Forelimb muscle (tissue), 1 donor: ENCODE measurements around the gene CRKL. TPM values are rescaled to one million over a fixed set of nuclear protein-coding genes. Genes with fewer than 3 reads are reported as not detected.
"Not testable (repeated sequence)": the region's sequence is repeated elsewhere in the genome, so short reads cannot be mapped to it uniquely, and the experiment has no call there.

Experiments used
- DNase-seq: peaks from one replicate; pipeline ENCODE4 v3.0.0-alpha.2; 2013; ENCODE audit warnings: low read depth
- polyA plus RNA-seq: library from polyadenylated mRNA; unstranded; fragments of 120-200 nt; gene quantifications from one replicate; pipeline ENCODE4 v1.2.1, GENCODE V29; 2013; ENCODE audit not compliant: insufficient read length

Gene CRKL
- polyA plus RNA-seq, 1 donor, result 41.5 TPM

DNA sequence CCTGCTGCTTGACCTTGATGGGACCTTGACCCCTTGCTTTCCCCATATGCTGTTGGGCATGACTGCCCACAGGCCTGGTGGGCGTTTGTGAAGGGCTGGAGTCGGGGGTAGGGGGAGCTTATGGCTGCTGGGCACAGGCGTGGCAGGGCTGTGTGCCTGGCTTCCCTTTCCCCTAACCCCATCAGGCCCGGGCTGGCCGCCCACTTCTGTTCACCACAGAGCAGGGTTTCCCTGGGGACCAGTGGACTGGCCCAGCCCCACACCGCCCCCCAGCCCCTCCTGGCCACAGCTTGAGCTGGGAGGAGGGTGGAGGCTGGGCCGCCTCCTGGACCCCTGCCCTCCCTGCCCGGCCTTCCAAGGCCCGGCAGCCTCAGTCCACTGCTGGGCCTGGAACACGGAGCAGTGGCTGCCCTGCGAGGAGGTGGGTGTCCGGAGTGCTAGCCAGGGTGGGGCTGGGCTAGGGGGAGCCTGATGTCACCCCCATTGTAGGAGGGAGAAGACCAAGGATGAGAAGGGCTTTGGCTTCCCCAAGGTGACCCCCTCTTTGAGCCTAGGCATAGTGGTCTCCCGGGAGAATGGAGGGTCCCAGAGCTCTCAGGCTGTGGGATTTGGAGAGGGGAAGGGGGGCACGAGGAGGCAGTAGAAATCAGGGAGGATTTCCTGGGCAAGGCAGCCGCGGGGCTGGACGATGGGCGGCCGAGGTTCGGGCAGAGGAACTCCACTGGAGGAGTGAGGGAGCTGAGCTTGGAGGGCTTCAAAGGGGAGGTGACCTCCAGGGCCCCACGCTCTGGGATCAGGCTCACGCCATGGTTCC is 49.9 kb downstream of the CRKL start, which contains the start of gene AIFM3:
AIFM3 (plus strand) TSS at position 373 of the 814 bp plus-strand sequence. CDS start 690 bp downstream, outside the sequence.
- DNase-seq, result no peak

DNA sequence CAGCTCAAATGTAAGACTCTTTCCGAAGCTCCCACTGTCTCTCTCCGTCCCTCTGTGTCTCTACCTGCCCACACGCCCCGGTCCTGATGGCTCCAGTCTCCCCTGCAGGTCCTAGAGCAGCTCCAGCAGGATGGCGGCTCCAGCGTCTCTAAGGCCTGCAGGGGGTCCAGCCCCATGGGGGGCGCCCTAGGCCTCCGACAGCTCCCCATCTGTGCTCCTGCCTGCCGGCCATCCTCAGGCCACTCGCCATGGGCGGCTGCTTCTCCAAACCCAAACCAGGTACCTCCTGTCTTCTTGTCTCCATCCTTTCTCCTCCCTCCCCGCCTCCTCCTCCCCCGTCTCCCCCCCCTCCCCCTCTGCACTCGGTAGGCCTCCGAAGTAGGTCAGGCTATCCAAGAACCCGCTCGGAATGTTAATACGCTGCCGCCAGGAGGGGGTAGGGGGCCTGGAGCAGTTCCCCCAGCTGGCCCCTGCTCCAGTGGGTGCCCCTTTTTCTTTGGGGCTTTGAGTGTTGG is 50.5 kb downstream of the CRKL start:
- no peak for DNase-seq

DNA sequence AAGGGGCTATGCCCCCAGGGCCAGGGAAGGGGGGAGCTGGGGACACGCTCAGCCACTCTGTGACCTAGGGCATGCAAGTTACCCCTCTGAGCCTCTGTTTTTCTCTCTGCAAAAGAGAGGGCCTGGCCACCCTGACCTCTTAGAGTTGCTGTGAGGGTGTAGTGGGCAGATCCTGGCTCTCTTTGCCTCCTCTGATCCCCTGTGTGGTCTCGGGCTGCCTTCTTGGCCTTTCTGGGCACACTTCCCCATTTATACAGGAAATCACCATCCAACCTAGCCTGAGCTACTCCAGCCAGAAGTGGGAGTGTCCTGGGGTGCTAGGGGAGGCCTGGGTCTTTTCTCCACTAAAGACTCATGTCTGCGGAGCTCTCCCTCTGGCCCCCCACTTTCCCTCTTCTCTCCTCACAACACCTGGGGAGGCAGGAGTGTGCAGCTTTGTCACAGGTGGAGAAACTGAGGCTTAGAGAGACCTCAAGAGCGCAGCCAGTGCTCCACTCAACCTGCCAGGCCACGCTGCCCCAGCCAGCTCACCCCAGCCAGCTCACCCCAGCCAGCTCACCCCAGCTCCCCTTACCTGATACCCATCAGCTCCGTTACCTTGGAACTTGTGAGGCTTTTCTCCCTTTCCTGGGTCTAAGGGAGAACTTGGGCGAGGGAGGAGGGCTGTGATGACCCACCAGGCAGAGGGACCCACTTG is 51.2 kb downstream of the CRKL start:
- DNase-seq, result no peak

DNA sequence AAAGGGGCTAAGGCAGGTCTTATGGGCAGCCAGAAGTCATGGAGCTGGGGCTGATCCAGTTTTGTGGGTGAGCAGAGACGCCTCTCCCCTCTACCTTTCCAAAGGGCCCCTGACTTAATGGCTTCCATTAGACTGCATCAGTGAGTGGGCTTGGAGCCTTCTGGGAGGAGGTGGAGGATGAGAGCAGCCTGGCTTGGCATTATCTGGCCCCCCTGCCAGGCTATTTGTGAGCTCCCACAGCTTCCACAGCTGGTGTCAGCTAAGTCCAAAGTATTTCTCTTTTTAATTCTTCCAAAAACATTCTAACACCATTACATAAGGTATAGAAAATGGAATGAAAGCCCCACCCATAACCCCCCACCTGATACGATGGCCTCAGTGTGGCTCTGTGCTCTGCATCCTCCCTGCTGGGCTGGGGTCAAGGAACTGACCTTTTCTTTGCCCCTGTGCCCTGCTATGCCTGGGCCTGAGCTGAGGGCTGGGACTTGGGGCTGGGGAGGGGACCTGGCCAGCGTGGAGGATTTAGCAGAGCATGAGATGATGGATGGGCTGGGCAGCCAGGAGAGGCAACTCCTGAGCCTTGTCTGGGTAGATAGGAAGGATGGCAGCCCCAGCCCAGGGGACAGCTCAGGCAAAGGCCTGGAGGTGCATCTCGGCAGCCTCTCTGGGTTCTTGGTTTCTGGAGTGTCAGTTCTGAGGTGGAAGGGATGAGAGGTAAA is 53.9 kb downstream of the CRKL start:
- DNase-seq, result no peak

DNA sequence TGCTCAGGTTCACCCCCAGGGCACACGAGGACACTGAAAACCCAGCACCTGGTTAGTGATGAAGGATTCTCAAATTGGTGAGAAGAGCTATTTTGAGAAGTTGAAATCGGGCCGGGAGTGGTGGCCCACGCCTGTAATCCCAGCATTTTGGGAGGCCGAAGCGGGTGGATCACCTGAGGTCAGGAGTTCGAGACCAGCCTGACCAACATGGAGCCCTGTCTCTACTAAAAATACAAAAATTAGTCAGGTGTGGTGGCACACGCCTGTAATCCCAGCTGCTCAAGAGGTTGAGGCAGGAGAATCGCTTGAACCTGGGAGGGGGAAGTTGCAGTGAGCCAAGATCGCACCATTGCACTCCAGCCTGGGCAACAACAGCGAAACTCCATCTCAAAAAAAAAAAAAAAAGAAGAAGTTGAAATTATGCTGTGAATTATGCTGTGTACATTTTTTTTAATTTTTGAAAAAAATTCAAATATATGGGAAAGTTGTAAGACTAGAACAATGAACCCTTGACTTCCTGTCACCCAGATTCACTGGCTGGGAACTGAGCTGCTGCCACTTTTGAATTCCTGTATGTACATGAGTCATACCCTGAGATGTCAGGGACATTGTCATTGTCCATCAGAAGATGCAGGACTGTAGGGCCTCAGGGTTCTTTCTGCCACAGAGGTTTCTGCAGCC is 54.9 kb downstream of the CRKL start:
- not testable (repeated sequence) for DNase-seq

DNA sequence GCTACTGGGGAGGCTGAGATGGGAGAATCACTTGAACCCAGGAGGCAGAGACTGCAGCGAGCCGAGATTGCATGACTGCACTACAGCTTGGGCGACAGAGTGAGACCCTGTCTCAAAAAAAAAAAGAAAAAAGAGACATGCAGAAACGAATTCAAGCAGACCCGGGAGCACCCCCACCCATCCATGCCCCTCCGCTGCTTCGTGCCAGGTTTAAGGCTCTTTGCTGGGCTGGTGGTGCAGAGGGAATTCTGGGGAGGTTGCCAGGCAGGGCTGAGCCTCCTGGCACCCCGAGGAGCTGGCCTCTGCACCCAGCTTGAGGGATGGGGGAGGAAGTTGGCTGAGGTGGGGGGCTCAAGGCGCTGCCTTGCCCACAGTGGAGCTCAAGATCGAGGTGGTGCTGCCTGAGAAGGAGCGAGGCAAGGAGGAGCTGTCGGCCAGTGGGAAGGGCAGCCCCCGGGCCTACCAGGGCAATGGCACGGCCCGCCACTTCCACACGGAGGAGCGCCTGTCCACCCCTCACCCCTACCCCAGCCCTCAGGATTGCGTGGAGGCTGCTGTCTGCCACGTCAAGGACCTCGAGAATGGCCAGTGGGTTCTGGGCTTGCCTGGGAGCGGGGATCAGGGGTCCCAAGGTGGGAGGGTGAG is 55.8 kb downstream of the CRKL start:
- DNase-seq, result no peak

DNA sequence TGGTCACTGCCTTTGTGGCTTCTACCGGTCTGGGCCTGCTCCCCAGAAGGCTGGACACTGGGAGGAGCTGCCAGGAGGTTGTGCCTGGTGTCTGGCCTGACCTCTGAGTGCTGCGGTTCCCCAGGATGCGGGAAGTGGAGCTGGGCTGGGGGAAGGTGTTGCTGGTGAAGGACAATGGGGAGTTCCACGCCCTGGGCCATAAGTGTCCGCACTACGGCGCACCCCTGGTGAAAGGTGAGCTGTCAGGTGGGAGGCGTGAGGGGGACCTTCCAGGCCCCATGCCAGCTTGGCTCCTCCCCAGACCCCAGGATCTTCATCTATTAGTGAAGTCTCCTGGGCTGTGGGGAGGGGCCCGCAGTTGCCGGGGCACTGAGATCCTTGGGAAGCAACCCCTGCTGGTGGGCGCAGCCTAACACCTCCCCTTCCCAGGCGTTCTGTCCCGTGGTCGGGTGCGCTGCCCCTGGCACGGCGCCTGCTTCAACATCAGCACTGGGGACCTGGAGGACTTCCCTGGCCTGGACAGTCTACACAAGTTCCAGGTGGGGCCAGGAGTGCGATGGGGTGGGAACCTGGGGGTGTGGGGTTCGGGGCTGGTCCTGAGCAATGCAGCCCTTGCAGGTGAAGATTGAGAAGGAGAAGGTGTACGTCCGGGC is 56.6 kb downstream of the CRKL start:
- DNase-seq, result no peak

DNA sequence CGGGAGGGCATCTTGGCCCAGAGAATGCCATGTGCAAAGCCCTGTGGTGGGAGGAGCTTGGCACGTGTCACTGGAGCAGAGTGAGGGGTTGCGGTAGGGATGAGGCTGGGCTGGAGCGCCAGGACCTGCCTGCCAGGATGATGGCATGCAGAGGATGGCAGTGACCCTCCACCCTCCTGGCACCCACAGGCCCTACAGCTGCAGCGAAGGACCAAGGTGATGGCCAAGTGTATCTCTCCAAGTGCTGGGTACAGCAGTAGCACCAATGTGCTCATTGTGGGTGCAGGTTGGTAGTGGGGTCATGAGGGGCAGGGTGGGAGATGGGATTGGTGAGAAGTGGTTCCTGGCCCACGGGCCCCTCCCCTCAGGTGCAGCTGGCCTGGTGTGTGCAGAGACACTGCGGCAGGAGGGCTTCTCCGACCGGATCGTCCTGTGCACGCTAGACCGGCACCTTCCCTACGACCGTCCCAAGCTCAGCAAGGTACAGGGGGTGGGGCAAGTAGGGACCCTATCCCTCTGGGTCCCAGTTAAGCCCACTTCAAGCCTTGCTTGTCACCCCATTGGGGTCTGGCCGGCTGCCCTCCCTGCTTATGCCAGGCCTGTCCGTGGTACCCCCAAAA is 57.2 kb downstream of the CRKL start:
- DNase-seq, result no peak

DNA sequence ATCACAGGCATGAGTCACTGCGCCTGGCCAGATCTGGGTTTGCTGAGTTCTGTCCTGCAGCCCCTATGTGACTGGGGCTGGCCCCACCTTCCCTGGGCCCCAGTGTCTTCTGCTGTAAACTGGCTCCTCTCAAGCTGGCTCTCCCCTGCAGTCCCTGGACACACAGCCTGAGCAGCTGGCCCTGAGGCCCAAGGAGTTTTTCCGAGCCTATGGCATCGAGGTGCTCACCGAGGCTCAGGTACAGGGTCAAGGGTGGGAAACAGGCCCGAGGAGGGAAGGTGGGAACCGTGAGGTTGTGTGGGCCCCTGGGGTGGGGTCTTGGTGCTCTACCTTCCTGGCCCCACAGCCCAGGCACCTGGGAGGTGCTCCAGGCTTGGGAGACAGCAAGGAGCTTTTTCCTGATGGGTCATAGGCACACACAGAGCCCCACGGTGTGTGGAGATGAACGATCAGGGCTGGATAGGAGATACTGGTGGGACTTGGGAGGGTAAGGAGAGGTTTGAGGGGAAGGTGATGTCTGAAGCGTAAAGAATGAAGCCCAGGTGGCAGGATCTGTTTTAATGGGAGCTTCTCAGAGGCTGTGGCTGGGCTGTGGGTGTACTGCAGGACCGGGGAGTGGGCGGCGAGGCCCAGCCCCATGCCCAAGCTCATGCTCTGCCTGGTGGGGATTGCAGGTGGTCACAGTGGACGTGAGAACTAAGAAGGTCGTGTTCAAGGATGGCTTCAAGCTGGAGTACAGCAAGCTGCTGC is 58.5 kb downstream of the CRKL start:
- no peak for DNase-seq

DNA sequence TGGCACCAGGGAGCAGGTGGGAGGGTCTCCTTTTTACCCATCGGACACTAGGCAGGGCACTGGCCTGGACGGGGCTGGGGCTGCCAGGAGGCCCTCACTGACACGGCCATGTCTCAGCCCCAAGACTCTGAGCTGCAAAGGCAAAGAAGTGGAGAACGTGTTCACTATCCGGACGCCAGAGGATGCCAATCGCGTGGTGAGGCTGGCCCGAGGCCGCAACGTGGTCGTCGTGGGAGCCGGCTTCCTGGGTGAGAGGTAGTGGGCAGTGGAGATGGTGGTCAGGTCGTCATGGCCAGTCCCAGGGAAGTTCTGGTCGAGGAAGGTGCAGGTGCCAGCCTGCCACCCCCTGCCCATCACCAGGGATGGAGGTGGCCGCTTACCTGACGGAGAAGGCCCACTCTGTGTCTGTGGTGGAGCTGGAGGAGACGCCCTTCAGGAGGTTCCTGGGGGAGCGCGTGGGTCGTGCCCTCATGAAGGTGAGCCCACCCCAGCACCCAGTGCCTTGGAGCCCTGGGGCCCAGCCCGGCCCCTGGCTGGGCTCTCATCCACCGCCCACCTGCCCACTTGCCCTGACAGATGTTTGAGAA is 59.2 kb downstream of the CRKL start:
- DNase-seq, result no peak

DNA sequence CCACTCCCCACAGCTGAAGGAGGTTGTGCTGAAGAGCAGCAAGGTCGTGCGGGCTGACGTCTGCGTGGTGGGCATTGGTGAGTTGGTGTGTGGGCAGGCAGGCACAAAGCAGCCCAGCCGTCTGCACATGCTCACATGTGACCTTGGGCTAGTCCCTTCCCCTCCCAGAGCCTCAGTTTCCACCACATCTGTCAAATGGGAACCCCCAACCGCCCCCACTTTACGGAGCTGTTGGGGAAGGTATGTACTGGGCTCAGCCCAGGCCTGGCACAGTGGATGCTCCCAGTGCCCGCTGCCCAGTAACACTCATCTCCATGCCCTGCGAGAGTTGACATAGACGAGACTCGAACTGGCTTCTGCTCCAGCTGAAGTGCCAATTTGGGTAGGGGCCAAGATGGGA is 59.8 kb downstream of the CRKL start:
- DNase-seq, result no peak

DNA sequence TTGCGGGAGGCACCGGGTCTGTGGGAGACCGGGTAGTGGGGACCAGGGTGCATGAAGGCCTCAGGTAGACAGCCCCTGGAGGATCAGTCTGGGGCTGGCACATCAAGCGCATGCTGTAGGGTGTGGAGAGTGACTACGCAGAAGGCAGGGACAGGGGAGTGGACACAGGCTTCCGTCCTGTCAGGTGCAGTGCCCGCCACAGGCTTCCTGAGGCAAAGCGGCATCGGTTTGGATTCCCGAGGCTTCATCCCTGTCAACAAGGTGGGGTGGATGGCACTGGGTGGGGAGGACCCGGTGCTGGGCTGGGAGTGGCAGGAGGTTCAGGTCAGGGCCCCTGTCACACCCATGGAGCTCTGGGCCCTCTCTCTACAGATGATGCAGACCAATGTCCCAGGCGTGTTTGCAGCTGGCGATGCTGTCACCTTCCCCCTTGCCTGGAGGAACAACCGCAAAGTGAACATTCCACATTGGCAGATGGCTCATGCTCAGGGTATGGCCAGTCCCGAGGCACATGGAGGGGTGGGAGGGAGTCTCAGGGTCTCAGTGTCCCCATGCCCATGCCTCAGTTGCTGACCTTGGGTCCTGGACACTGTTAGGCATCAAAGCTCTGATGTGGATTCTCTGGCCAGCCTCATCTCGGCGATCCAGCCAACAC is 60.4 kb downstream of the CRKL start:
- DNase-seq, result no peak

DNA sequence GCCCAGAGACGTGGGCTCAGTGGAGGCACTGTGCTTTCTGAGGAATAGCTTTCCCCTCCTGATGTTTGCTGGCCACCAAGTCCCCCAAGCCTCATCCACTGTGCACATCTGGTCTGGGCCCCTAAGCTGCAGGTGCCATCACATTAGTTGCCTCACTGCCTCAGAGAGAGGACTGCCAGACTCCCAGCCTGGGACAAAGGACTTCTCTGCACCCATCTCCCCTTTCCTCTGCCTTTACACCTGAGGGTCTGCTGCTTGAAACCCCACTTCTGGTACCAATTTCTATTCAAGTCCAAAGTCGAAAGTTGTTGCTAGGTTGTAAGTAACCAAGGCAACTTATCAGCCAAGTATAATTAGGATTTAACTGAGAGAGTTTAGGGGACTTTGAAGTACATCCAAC is 61.2 kb downstream of the CRKL start:
- no peak for DNase-seq

DNA sequence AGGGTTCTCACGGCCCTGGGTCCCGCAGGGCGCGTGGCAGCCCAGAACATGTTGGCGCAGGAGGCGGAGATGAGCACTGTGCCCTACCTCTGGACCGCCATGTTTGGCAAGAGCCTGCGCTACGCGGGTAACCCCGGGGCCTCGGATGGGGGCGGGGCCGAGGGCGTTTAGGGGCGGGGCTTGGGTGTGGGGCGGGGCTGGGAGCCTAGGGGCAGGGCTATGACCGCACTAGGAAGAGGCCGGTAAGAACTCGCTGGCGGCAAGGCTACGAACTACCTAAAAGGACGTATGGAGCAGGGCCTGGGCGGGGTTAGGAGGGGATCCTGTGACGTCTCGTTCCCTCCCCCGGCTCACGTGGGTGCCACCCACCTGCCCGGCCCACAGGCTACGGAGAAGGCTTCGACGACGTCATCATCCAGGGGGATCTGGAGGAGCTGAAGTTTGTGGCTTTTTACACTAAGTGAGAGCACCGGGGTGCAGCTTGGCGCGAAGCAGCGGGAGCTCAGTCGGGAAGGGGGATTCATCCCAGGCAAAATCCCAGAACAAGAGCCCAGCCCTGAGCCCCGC is 62.1 kb downstream of the CRKL start:
- DNase-seq, result no peak

DNA sequence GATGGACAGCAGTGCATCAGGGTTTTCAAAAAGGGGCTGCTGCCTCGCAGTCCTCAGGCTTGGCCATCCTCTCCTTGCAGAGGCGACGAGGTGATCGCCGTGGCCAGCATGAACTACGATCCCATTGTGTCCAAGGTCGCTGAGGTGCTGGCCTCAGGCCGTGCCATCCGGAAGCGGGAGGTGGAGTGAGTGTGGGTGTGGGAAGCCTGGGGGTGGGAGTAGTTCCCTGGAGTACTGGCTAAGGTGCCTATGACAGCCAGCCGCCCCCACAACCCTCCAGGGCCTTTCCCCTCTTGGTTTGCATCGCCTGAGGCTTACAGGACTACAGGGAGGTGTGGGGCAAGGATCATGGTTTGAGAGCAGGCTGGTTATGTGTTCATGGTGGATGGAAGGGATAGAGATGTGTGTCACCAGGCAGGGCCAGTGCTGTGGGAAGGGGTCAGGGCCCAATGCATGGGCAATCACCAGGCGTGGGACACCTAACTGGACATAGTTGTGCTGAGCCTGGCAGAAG is 62.8 kb downstream of the CRKL start:
- no peak for DNase-seq

DNA sequence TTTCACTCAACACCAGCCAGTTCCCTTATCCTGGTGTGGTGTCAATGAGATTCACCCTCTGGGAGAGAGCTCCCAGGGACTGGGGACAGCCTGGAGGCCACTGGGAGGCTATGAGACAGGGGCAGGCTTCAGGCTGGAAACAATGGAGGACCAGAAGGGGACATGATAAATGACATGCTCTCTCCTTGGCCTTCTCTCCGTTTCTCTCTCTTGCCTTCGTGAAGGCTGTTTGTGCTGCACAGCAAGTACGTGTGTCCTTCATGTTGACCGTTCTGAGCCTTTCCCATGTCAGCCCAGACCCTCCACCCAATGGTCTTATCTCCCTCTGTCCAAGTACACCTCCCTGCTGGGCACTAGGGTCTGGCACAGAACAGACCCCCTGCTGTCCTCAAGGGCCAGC is 63.3 kb downstream of the CRKL start:
- no peak for DNase-seq

DNA sequence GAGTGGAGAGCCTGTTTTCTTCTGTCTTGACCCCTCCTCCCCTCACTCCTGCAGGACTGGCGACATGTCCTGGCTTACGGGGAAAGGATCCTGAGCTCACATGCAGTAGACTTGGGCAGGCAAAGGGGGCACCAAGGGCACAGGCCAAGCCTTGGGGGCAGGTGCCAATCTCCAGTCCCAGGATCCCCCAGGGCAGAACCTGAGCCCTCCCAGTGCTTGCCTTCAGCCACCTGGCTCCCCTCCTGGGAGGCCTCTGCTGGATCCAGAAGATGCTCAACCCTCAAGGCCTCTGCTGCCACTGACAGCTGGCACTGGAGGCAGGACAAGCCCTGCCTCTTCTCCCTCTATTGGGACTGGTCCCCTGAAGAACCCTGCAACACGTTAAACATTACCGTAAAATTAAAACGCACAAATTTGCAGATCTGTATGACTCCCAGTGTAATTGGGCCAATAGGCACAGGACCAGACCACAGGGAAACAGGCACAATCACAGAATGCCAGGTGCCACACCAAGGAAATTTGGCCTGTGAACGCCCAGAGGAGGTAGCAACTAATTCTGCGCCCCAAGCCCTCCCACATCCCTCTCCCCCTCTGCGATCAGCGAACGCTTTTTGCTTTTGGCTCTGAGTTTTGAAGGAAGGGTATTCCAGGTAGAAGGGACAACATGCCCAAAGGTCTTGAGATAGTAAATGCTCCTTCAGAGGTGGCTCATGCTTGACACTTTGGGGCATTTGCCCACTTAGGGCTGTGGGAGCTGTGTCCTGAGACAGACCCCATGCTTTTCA is 63.9 kb downstream of the CRKL start:
- no peak for DNase-seq
